ENCODE measurements around the gene NTM.
"Not testable (repeated sequence)": the region's sequence is repeated elsewhere in the genome, so short reads cannot be mapped to it uniquely, and the experiment has no call there.

NTM gene

GRCh38 chr11:132312701-132313111 lies 942.3 kb downstream of the NTM start:
- DNase-seq (ENCODE audit: low spot score) = peak; percentile 4

GRCh38 chr11:132314911-132315455 lies 944.6 kb downstream of the NTM start:
- DNase-seq (ENCODE audit: low spot score) = no peak

- DNase-seq (ENCODE audit: low spot score) = no peak
Observed at GRCh38 chr11:132315696-132316095, 945.3 kb downstream of the NTM start.

GRCh38 chr11:132318421-132319157 lies 948.2 kb downstream of the NTM start:
- no peak for DNase-seq (ENCODE audit: low spot score)

- not testable (repeated sequence) for DNase-seq (ENCODE audit: low spot score)
Observed at GRCh38 chr11:132319419-132319818, 949.0 kb downstream of the NTM start.

- DNase-seq (ENCODE audit: low spot score) = no peak
Observed at GRCh38 chr11:132330515-132330914, 960.1 kb downstream of the NTM start.

- DNase-seq (ENCODE audit: low spot score) = no peak
Observed at GRCh38 chr11:132332521-132332920, 962.1 kb downstream of the NTM start.

GRCh38 chr11:132334769-132335280 lies 964.4 kb downstream of the NTM start:
- no peak for DNase-seq (ENCODE audit: low spot score)

- DNase-seq (ENCODE audit: low spot score) = no peak
Observed at GRCh38 chr11:132335311-132335710, 964.9 kb downstream of the NTM start.

GRCh38 chr11:132336781-132337535 lies 966.5 kb downstream of the NTM start:
- DNase-seq (ENCODE audit: low spot score) = no peak

GRCh38 chr11:132337819-132338416 lies 967.5 kb downstream of the NTM start:
- no peak for DNase-seq (ENCODE audit: low spot score)

- no peak for DNase-seq (ENCODE audit: low spot score)
Observed at GRCh38 chr11:132342408-132342807, 972.0 kb downstream of the NTM start.

GRCh38 chr11:132343445-132344175 lies 973.2 kb downstream of the NTM start:
- no peak for DNase-seq (ENCODE audit: low spot score)

- DNase-seq (ENCODE audit: low spot score) = no peak
Observed at GRCh38 chr11:132346558-132347148, 976.2 kb downstream of the NTM start.

- no peak for DNase-seq (ENCODE audit: low spot score)
Observed at GRCh38 chr11:132347156-132348090, 977.0 kb downstream of the NTM start.

- no peak for DNase-seq (ENCODE audit: low spot score)
Observed at GRCh38 chr11:132349811-132350733, 979.7 kb downstream of the NTM start.

- no peak for DNase-seq (ENCODE audit: low spot score)
Observed at GRCh38 chr11:132351050-132351449, 980.6 kb downstream of the NTM start.

GRCh38 chr11:132352497-132352896 lies 982.1 kb downstream of the NTM start:
- DNase-seq (ENCODE audit: low spot score) = no peak

- DNase-seq (ENCODE audit: low spot score) = no peak
Observed at GRCh38 chr11:132353255-132353654, 982.8 kb downstream of the NTM start.
